ENCODE data around the gene BPIFB3.

BPIFB3 gene

GRCh38 chr20:33061658-33062028 lies 7.9 kb downstream of the BPIFB3 start (continued):
- TF ChIP-seq PRDM6 (tag by site-specific recombination; IDR thresholded peaks at IDR 0.05), result no peak
- no peak for TF ChIP-seq KLF16 (tag by site-specific recombination; IDR thresholded peaks at IDR 0.05)
- no peak for TF ChIP-seq ZNF146 (tag by site-specific recombination; IDR thresholded peaks at IDR 0.05)
- no peak for TF ChIP-seq ZBTB8A (tag by site-specific recombination; IDR thresholded peaks at IDR 0.05)
- no peak for TF ChIP-seq ATF2 (tag by site-specific recombination; IDR thresholded peaks at IDR 0.05; ENCODE audit: low read depth)
- no peak for TF ChIP-seq ZNF404 (tag by site-specific recombination; IDR thresholded peaks at IDR 0.05)
- TF ChIP-seq ZNF155 (tag by site-specific recombination; IDR thresholded peaks at IDR 0.05), result no peak
- no peak for TF ChIP-seq ZNF354C (tag by site-specific recombination; IDR thresholded peaks at IDR 0.05; ENCODE audit: borderline replicate concordance, low read depth)
- no peak for TF ChIP-seq ZNF76 (tag by site-specific recombination; IDR thresholded peaks at IDR 0.05; ENCODE audit: borderline replicate concordance, low read depth)
- no peak for TF ChIP-seq ZNF544 (tag by site-specific recombination; IDR thresholded peaks at IDR 0.05)
- TF ChIP-seq ZNF791 (tag by site-specific recombination; IDR thresholded peaks at IDR 0.05), result no peak
- no peak for TF ChIP-seq ZNF521 (tag by site-specific recombination; IDR thresholded peaks at IDR 0.05)
- TF ChIP-seq ZNF19 (tag by site-specific recombination; IDR thresholded peaks at IDR 0.05; ENCODE audit: low read depth), result no peak

- H3K4me1 ChIP-seq (ENCODE audit: control insufficient read depth, insufficient read depth, low read length), result no peaks in the 10 kb centered on the region
- ChIA-PET CTCF (no interaction called here), POLR2A (no interaction called here)
- TF ChIP-seq ZNF169 (tag by site-specific recombination; IDR thresholded peaks at IDR 0.05) (no peak), ZBTB17 (tag by site-specific recombination; IDR thresholded peaks at IDR 0.05) (peak; percentile 40; the same call in 1 of the 2 replicates), ZBTB7A (tag by site-specific recombination; IDR thresholded peaks at IDR 0.05; ENCODE audit: low read depth) (no peak), WT1 (tag by site-specific recombination; IDR thresholded peaks at IDR 0.05) (no peak), ZBTB44 (tag by site-specific recombination; IDR thresholded peaks at IDR 0.05) (no peak), HOXC10 (CRISPR knock-in tag; IDR thresholded peaks at IDR 0.05) (no peak)
- no peak overlapping the region for H3K27ac ChIP-seq (ENCODE audit: extremely low read depth, low read depth, low read length)
- H3K9me3 ChIP-seq (ENCODE audit: control insufficient read depth, insufficient read depth, low read depth, low read length), result no peaks in the 10 kb centered on the region
- no peaks in the 10 kb centered on the region for H3K36me3 ChIP-seq (ENCODE audit: control insufficient read depth in 2 of 2, insufficient read depth in 1 of 2, low read length in 2 of 2)
- H3K4me3 ChIP-seq (ENCODE audit: low read depth, low read length), result no peak overlapping the region
These were observed 8.6 kb downstream of the BPIFB3 start for GRCh38 chr20:33062105-33062824.

GRCh38 chr20:33062825-33063149 lies 9.1 kb downstream of the BPIFB3 start:
- POLR2A ChIA-PET, result no interaction called here
- Histone ChIP-seq H3K36me3 (ENCODE audit: control insufficient read depth in 2 of 2, insufficient read depth in 1 of 2, low read length in 2 of 2) (no peaks in the 10 kb centered on the region), H3K27ac (ENCODE audit: extremely low read depth, low read depth, low read length) (no peak overlapping the region), H3K9me3 (ENCODE audit: control insufficient read depth, insufficient read depth, low read depth, low read length) (no peaks in the 10 kb centered on the region), H3K4me3 (ENCODE audit: low read depth, low read length) (no peak overlapping the region), H3K4me1 (ENCODE audit: control insufficient read depth, insufficient read depth, low read length) (no peaks in the 10 kb centered on the region)
- CTCF ChIA-PET, result no interaction called here
- TF ChIP-seq ZNF354C (tag by site-specific recombination; IDR thresholded peaks at IDR 0.05; ENCODE audit: borderline replicate concordance, low read depth) (no peak), ZNF514 (tag by site-specific recombination; IDR thresholded peaks at IDR 0.05) (no peak), BCL11A (tag by site-specific recombination; IDR thresholded peaks at IDR 0.05; ENCODE audit: low read depth) (no peak), ZIC2 (tag by site-specific recombination; IDR thresholded peaks at IDR 0.05) (no peak), ZNF660 (tag by site-specific recombination; IDR thresholded peaks at IDR 0.05) (no peak), ZNF280C (tag by site-specific recombination; IDR thresholded peaks at IDR 0.05) (no peak), ZNF501 (tag by site-specific recombination; IDR thresholded peaks at IDR 0.05) (no peak), ZNF24 (tag by site-specific recombination; IDR thresholded peaks at IDR 0.05) (no peak), ZNF239 (tag by site-specific recombination; IDR thresholded peaks at IDR 0.05) (no peak), ZNF530 (tag by site-specific recombination; IDR thresholded peaks at IDR 0.05; ENCODE audit: low read depth) (no peak)

Data from HEK293 (cell line).